Smooth muscle cell (in vitro differentiated cells): ENCODE results near the gene SEPTIN7. TPM values are rescaled to one million over a fixed set of nuclear protein-coding genes. Genes with fewer than 3 reads are reported as not detected.

ENCODE experiments used
- DNase-seq: peaks from one replicate; lab custom pipeline; 2025; ENCODE audit not compliant: unreplicated experiment; lab: John Stamatoyannopoulos, UW
- H2AFZ ChIP-seq: fragments of 200-600 bp; sonication (generic); 2 replicates; pipeline ENCODE4 v1.6.0; 2016; ENCODE audit warnings: antibody characterized with exemption, low read depth, mild to moderate bottlenecking
- H3F3A ChIP-seq: fragments of 200-600 bp; sonication (generic); 2 replicates; pipeline ENCODE4 v1.6.0; 2017; ENCODE audit warnings: antibody characterized with exemption, low read depth
- H3K27ac ChIP-seq: fragments of 200-600 bp; sonication (generic); 2 replicates; pipeline ENCODE4 v1.5.1; 2016; ENCODE audit warnings: low read depth, mild to moderate bottlenecking
- H3K27me3 ChIP-seq: fragments of 200-600 bp; sonication (generic); 2 replicates; pipeline ENCODE4 v1.6.1; 2016; ENCODE audit warnings: low read depth, mild to moderate bottlenecking
- H3K36me3 ChIP-seq: fragments of 200-600 bp; sonication (generic); 2 replicates; pipeline ENCODE4 v1.5.1; 2016; ENCODE audit warnings: low read depth
- H3K4me1 ChIP-seq: fragments of 200-600 bp; sonication (generic); 2 replicates; pipeline ENCODE4 v1.5.1; 2016; ENCODE audit warnings: low read depth
- H3K4me2 ChIP-seq: fragments of 200-600 bp; sonication (generic); 2 replicates; pipeline ENCODE4 v1.6.0; 2016; ENCODE audit warnings: mild to moderate bottlenecking
- H3K4me3 ChIP-seq: fragments of 200-600 bp; sonication (generic); 2 replicates; pipeline ENCODE4 v1.5.1; 2016; ENCODE audit warnings: mild to moderate bottlenecking
- H3K79me2 ChIP-seq: fragments of 200-600 bp; sonication (generic); 2 replicates; pipeline ENCODE4 v1.6.0; 2016; ENCODE audit warnings: low read depth, mild to moderate bottlenecking
- H3K9ac ChIP-seq: fragments of 200-600 bp; sonication (generic); 2 replicates; pipeline ENCODE4 v1.6.0; 2016; ENCODE audit warnings: low read depth
- H3K9me3 ChIP-seq: fragments of 200-600 bp; sonication (generic); replicated peaks from 2 replicates; pipeline ENCODE4 v1.5.1; 2016; ENCODE audit warnings: low read depth
- H4K20me1 ChIP-seq: fragments of 200-600 bp; sonication (generic); 2 replicates; pipeline ENCODE4 v1.6.0; 2016; ENCODE audit warnings: low read depth
- CTCF ChIP-seq: fragments of 200-600 bp; sonication (generic); IDR thresholded peaks from 2 replicates; pipeline ENCODE4 v1.5.1; 2017; ENCODE audit warnings: borderline replicate concordance, mild to moderate bottlenecking, antibody characterized with exemption; ENCODE audit not compliant: insufficient read depth, poor library complexity, severe bottlenecking
- WGBS: methylation state at CpG from one replicate; pipeline ENCODE4 v1.1.7; 2016; ENCODE audit warnings: low lambda C conversion rate; 5-methylcytosine and 5-hydroxymethylcytosine counted together
- polyA plus RNA-seq: library from polyadenylated mRNA; unstranded; fragments of >200 nt; fragmentation: Nextera tagmentation; extraction: Ambion mirVana; gene quantifications from 2 replicates; pipeline ENCODE4 v1.2.1, GENCODE V29; 2016
- total RNA-seq: library from RNA; depleted of rRNA; stranded (reverse); fragments of >200 nt; gene quantifications from 2 replicates; pipeline ENCODE4 v1.2.3, GENCODE V29; 2014

The SEPTIN7 gene
- total and polyA plus RNA-seq, 2 experiments from 2014 or later = 452 to 491 TPM

- no peak overlapping the region for H3K27ac ChIP-seq
- no peaks in the 10 kb centered on the region for H3K79me2 ChIP-seq
- DNase-seq = no peak
- peaks cover 35% of the 10 kb centered on the region for H3K4me1 ChIP-seq
- 8% methylated on average over 2 of the region's 2 CpGs for WGBS
- peaks cover 37% of the 10 kb centered on the region for H3F3A ChIP-seq
- no peaks in the 10 kb centered on the region for H3K27me3 ChIP-seq
- H3K9me3 ChIP-seq = no peaks in the 10 kb centered on the region
- H3K4me2 ChIP-seq = no peak overlapping the region
- H2AFZ ChIP-seq = peak overlapping the region; percentile 15
- H3K4me3 ChIP-seq = no peak overlapping the region
- H4K20me1 ChIP-seq = no peaks in the 10 kb centered on the region
- no peaks in the 10 kb centered on the region for H3K36me3 ChIP-seq
- no peak for TF ChIP-seq CTCF
- no peak overlapping the region for H3K9ac ChIP-seq
Measured at GRCh38 chr7:35758421-35758820, 42.4 kb upstream of the SEPTIN7 start.

GRCh38 chr7:35760143-35760745, 40.6 kb upstream of the SEPTIN7 start:
- H3K4me1 ChIP-seq = peaks cover 19% of the 10 kb centered on the region
- H3K79me2 ChIP-seq = no peaks in the 10 kb centered on the region
- H3K36me3 ChIP-seq = no peaks in the 10 kb centered on the region
- H3K9ac ChIP-seq = no peak overlapping the region
- H3K27me3 ChIP-seq = no peaks in the 10 kb centered on the region
- peaks cover 30% of the 10 kb centered on the region for H3F3A ChIP-seq
- DNase-seq = no peak
- H3K4me2 ChIP-seq = no peak overlapping the region
- 78% methylated on average over 7 of the region's 7 CpGs for WGBS
- H3K27ac ChIP-seq = no peak overlapping the region
- H3K4me3 ChIP-seq = no peak overlapping the region
- no peaks in the 10 kb centered on the region for H4K20me1 ChIP-seq
- H2AFZ ChIP-seq = no peak overlapping the region
- H3K9me3 ChIP-seq = no peaks in the 10 kb centered on the region
- TF ChIP-seq CTCF = no peak

GRCh38 chr7:35761871-35762677, 38.8 kb upstream of the SEPTIN7 start:
- Histone ChIP-seq H3K9ac (peak overlapping the region; percentile 39), H3K4me1 (peaks cover 18% of the 10 kb centered on the region), H3K9me3 (no peaks in the 10 kb centered on the region), H3K79me2 (no peaks in the 10 kb centered on the region), H4K20me1 (no peaks in the 10 kb centered on the region), H3K4me3 (no peak overlapping the region), H3K27me3 (no peaks in the 10 kb centered on the region), H3K4me2 (peak overlapping the region; percentile 18), H3F3A (peaks cover 30% of the 10 kb centered on the region), H3K27ac (peak overlapping the region; percentile 68), H3K36me3 (no peaks in the 10 kb centered on the region), H2AFZ (peak overlapping the region; percentile 44)
- no peak for DNase-seq
- 31% methylated on average over 4 of the region's 4 CpGs for WGBS
- no peak for TF ChIP-seq CTCF
